ENCODE data around the gene ATAD3B. TPM values are rescaled to one million over a fixed set of nuclear protein-coding genes. Genes with fewer than 3 reads are reported as not detected.

ATAD3B gene
- polyA plus RNA-seq, 3 donors from 2014 or later, result 0.39 to 5.0 (median 2.5) TPM

GRCh38 chr1:1536938-1537546, 65.5 kb downstream of the ATAD3B start:
- Mint-ChIP-seq H3K36me3 (peaks cover 2 to 8% (median 6%) of the 10 kb centered on the region in 3 donors), H3K27me3 (ENCODE audit: low read depth in 3 of 3) (peaks cover 0 to 3% (median 1%) of the 10 kb centered on the region in 3 donors), H3K4me1 (peaks cover 0 to 1% of the 10 kb centered on the region in 2 donors), H3K27ac (no peak overlapping the region), H3K4me3 (no peak overlapping the region), H3K9me3 (peaks cover 0 to 2% (median under 1%) of the 10 kb centered on the region in 6 donors)
- no peak for DNase-seq

DNA sequence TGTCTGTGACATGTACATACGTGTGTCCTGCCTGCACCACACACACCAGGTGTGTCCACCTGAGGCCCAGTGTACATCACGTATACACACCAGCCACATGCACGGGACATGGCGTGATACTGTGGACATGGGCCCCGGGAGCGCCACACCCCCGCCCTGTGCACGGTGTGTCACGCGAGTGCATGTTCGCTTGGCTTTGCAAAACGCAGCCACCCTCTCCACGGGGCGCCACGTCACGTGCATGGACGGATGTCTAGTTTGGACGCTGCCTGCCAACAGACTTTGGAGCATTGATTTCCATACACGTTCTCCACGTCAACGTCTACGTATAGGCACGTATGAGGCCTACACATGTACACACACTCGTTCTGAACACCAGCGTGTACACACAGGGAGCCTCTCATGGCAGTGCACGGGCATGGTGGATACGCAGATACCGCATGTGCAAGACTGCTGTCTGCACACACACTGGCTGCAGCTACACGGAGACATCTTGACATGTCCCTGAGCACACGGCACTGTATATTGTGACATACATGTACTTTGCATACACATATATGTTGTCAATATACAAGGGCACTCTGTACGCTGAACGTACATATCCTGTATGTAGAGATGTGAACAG, 66.2 kb downstream of the ATAD3B start:
- peaks cover 0 to 5% (median 4%) of the 10 kb centered on the region in 3 donors for H3K36me3 Mint-ChIP-seq
- peaks cover 0 to 1% of the 10 kb centered on the region in 2 donors for H3K4me1 Mint-ChIP-seq
- H3K27ac Mint-ChIP-seq, result no peak overlapping the region
- H3K27me3 Mint-ChIP-seq (ENCODE audit: low read depth in 3 of 3), result peaks cover 0 to 3% (median 1%) of the 10 kb centered on the region in 3 donors
- H3K4me3 Mint-ChIP-seq, result peak overlapping the region in 2 of 5 donors; percentile 30 to 32
- H3K9me3 Mint-ChIP-seq, result no peaks in the 10 kb centered on the region
- no peak for DNase-seq

GRCh38 chr1:1538334-1538733, 66.8 kb downstream of the ATAD3B start:
- H3K27me3 Mint-ChIP-seq (ENCODE audit: low read depth in 3 of 3), result peaks cover 0 to 3% (median 1%) of the 10 kb centered on the region in 3 donors
- H3K36me3 Mint-ChIP-seq, result peaks cover 0 to 5% (median 4%) of the 10 kb centered on the region in 3 donors
- peaks cover 0 to 1% of the 10 kb centered on the region in 2 donors for H3K4me1 Mint-ChIP-seq
- no peaks in the 10 kb centered on the region for H3K9me3 Mint-ChIP-seq
- H3K4me3 Mint-ChIP-seq, result peak overlapping the region; percentile 20 to 53 (median 41)
- no peak overlapping the region for H3K27ac Mint-ChIP-seq
- no peak for DNase-seq

DNA sequence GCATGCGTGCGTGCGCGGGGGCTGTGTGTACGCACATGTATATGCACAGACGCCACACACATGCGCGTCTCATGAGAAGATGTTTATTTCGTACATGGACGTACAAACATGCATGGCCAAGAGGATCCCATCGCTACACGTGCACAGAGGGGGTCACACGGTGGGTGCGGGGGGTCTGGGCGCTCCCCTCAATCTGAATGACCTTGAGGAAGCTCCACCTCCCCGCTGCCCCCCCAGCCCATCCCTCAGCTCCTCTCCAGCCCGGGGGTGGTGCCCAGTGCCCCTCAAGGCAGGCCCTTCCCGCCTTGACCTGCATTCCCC, 67.4 kb downstream of the ATAD3B start:
- Mint-ChIP-seq H3K27me3 (ENCODE audit: low read depth in 3 of 3) (peaks cover 0 to 3% (median 1%) of the 10 kb centered on the region in 3 donors), H3K4me1 (peaks cover 0 to 1% of the 10 kb centered on the region in 2 donors), H3K36me3 (peaks cover 0 to 5% (median 4%) of the 10 kb centered on the region in 3 donors), H3K9me3 (no peaks in the 10 kb centered on the region), H3K27ac (no peak overlapping the region), H3K4me3 (peak overlapping the region in 4 of 5 donors; percentile 20 to 45 (median 35))
- DNase-seq, result no peak

DNA sequence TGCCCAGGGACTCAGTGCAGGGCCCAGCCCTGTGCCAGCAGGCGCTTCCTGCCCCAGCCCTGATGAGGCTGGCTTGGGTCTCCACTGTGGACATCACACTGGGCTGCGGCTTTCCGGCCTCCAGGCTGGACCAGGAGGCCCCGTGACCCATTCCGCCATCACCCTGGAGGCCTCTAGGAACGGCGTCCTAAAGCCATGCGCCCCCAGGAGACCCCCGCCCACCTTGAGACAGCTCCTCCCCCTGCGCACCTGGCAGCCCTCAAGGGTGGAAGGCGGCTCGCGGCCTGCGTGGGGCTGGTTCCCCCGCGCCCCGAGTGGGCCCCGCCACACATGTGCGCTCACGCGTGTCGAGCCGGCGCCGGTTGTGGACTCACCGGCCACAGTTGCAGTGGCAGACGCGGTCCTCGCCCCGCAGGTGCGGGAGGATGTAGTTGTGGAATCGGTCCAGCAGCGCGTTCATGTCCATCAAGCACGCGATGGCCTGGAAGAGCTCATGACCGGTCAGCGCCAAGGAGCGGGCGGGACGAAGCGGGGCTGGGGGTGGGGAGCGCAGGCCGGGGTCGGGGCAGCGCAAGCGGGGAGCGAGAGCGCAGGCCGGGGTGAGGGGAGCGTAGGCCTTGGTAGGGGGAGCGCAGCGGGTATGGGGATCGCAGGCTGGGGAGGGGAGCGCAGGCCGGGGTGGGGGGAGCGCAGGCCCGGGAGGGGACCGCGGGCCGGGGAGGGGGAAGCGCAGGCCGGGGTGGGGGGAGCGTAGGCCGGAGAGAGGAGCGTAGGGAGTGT, 67.9 kb downstream of the ATAD3B start:
- Mint-ChIP-seq H3K9me3 (no peaks in the 10 kb centered on the region), H3K4me1 (peaks cover 0 to 1% of the 10 kb centered on the region in 2 donors), H3K27ac (no peak overlapping the region), H3K27me3 (ENCODE audit: low read depth in 3 of 3) (peaks cover 0 to 3% (median 1%) of the 10 kb centered on the region in 3 donors), H3K36me3 (peaks cover 0 to 5% (median 4%) of the 10 kb centered on the region in 3 donors), H3K4me3 (peak overlapping the region in 4 of 5 donors; percentile 10 to 76 (median 48))
- no peak for DNase-seq

DNA sequence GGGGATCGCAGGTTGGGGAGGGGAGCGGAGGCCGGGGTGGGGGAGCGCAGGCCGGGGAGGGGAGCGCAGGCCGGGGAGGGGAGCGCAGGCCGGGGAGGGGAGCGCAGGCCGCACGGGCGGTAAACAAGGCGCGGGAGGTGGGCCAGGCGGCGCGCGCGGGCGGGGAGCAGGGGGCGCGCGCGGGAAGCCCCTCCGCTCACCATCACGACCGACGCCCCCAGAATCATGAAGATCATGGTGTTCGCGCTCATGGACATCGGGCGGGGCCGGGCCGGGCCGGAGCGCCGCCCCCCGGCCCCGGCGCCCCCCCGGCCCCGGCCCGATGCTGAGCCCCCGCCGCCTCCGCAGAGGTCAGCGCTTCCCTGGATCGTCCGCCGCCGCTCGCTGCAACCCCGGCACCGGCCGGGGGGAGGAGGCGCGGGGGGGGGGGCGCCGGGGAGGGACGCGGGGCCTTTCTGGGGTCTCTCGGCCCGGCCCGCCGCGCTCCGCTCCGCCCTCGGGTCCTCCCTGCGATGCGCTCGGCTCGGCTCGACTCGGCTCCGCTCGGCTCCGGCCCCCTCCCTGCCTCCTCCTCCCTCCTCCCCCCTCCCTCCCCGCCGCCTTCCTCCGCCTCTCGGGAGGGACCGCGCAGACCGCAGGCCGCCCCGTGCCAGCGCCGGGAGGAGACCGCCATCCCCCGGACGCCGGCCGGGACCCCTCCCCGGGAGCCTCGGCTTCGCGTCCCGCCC, 68.7 kb downstream of the ATAD3B start, which contains the start of gene TMEM240:
Gene TMEM240 (minus strand): TSS at position 535 of the 728 bp plus-strand sequence. CDS start 278 bp downstream, at position 257.
- peak in 2 of 3 donors; percentile 10 to 21 for DNase-seq

GRCh38 chr1:1540818-1541628, 69.5 kb downstream of the ATAD3B start:
- H3K27ac Mint-ChIP-seq, result peak overlapping the region in 2 of 6 donors; percentile 31 to 67

More for the DNA sequence above, 68.7 kb downstream of the ATAD3B start, which contains the start of gene TMEM240:
- peaks cover 0 to 1% of the 10 kb centered on the region in 2 donors for H3K4me1 Mint-ChIP-seq
- H3K27ac Mint-ChIP-seq, result peak within 1 kb of the TSS in 2 of 6 donors; percentile 31 to 67
- H3K4me3 Mint-ChIP-seq, result peak within 1 kb of the TSS; percentile 52 to 76 (median 57)
- H3K36me3 Mint-ChIP-seq, result peaks cover 0 to 5% (median 4%) of the 10 kb centered on the region in 3 donors
- peaks cover 0 to 3% (median 1%) of the 10 kb centered on the region in 3 donors for H3K27me3 Mint-ChIP-seq (ENCODE audit: low read depth in 3 of 3)
- H3K9me3 Mint-ChIP-seq, result no peaks in the 10 kb centered on the region

DNA sequence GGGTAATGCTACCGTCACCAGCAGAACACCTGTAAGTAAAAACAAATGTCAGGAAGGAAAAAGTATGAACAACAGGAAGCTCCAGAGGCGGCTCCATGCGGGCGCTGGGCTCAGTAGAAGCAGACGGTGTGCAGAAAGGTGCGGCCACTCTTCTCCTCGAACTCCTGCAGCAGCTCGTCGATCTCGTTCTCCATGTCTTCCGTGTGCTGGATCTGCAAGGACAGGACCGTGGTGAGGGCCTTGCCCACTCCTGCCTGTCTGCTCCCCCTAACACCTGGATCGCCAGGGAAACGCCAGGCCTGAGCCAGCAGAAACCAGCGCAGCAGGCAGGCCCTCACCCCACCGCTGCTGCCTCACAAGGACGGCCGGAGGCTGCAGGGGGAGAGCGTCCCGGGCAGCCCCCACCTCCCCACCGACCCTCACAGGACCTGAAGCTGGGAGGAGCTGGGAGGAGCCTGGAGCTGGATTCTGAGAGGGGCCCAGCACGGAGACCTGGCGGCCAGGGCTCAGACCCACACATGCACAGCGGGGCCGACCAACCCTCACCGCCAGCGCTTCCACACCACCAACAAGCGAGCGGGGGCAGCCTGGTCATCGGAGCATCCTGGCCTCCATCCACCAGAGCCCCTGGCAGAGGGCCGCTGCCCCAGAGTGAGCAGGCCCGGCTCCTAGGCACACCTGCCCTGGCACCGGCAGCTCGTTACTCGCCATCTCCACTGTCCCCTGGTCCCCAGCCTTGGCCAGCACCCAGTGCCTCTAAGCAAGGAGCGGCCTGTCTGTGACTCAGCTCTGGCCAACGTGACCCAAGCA, 70.6 kb downstream of the ATAD3B start:
- Mint-ChIP-seq H3K27ac (peak overlapping the region in 1 of 6 donors; percentile 67), H3K4me3 (peak overlapping the region; percentile 10 to 64 (median 57)), H3K36me3 (peaks cover 0 to 5% (median 4%) of the 10 kb centered on the region in 3 donors), H3K4me1 (peaks cover 0 to 1% of the 10 kb centered on the region in 2 donors), H3K27me3 (ENCODE audit: low read depth in 3 of 3) (peaks cover 0 to 3% (median 1%) of the 10 kb centered on the region in 3 donors), H3K9me3 (no peaks in the 10 kb centered on the region)
- no peak for DNase-seq

More at GRCh38 chr1:1540818-1541628, 69.5 kb downstream of the ATAD3B start:
- Mint-ChIP-seq H3K9me3 (no peaks in the 10 kb centered on the region), H3K4me1 (peaks cover 0 to 1% of the 10 kb centered on the region in 2 donors), H3K27me3 (ENCODE audit: low read depth in 3 of 3) (peaks cover 0 to 3% (median 1%) of the 10 kb centered on the region in 3 donors), H3K36me3 (peaks cover 0 to 5% (median 4%) of the 10 kb centered on the region in 3 donors), H3K4me3 (peak overlapping the region; percentile 21 to 64 (median 57))
- no peak for DNase-seq

DNA sequence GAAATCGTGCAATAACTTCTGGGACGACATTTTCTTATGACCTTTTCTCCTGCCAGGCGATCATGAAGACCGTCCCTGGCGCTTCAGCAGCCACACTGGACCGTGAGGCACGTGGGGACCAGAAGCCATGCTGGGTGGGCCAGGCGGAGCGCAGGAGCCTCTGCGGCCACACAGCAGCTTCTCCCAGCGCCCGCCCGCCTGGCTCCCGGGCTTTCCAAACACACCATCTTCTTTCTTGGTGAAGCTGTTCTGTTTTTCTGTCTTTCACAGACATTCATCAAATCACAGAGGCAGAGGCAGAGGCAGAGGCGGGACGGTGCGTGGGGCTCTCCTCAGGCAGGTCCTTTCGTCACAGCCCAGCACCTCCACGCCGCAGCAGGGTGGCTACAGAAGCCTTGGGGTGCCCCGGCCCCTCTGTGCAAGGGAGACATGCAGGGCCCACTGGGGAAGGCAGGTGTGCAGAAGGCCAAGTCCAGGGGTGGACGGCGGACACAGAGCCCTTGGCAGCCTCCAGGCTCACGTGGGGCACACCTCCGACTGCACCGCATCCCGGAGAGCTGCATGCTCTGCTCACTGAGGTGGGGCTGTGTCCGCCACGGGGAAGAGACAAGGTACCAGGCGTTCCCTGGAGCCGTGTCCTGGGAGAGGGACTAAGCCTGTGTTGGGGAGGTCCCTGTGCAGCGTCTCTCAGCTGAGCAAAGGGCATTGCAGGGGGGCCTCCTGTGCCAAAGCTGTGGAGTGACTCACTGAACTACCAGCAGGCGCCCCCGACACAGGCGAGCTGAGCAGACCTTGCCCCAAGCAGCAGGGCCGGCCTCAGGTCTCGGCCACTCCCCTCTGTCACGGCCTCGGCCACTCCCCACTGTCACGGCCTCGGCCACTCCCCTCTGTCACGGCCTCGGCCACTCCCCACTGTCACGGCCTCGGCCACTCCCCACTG, 71.5 kb downstream of the ATAD3B start:
- H3K9me3 Mint-ChIP-seq, result no peaks in the 10 kb centered on the region
- no peak for DNase-seq
- H3K4me3 Mint-ChIP-seq, result peak overlapping the region in 1 of 5 donors; percentile 47
- H3K27ac Mint-ChIP-seq, result no peak overlapping the region
- H3K4me1 Mint-ChIP-seq, result peaks cover 0 to 1% of the 10 kb centered on the region in 2 donors
- H3K27me3 Mint-ChIP-seq (ENCODE audit: low read depth in 3 of 3), result peaks cover 0 to 3% (median 1%) of the 10 kb centered on the region in 3 donors
- peaks cover 0 to 5% (median 4%) of the 10 kb centered on the region in 3 donors for H3K36me3 Mint-ChIP-seq

DNA sequence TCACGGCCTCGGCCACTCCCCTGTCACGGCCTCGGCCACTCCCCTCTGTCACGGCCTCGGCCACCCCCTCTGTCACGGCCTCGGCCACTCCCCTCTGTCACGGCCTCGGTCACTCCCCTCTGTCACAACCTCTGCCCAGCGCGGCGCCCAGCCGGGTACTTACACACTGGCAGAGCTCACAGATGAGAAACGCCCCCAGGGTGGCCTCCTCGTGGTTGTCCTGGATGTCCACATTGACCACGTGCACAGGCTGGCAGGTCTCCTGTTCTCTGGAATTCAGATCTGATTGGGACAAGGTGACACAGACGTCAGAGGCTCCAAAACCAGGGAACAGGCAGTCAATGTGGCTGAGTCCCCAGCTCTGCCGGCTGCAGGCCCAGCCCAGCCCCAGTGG, 72.1 kb downstream of the ATAD3B start:
- peaks cover 0 to 5% (median 4%) of the 10 kb centered on the region in 3 donors for H3K36me3 Mint-ChIP-seq
- no peak overlapping the region for H3K27ac Mint-ChIP-seq
- peaks cover 0 to 1% of the 10 kb centered on the region in 2 donors for H3K4me1 Mint-ChIP-seq
- no peak overlapping the region for H3K4me3 Mint-ChIP-seq
- no peak for DNase-seq
- peaks cover 0 to 3% (median 0%) of the 10 kb centered on the region in 3 donors for H3K27me3 Mint-ChIP-seq (ENCODE audit: low read depth in 3 of 3)
- H3K9me3 Mint-ChIP-seq, result no peaks in the 10 kb centered on the region

DNA sequence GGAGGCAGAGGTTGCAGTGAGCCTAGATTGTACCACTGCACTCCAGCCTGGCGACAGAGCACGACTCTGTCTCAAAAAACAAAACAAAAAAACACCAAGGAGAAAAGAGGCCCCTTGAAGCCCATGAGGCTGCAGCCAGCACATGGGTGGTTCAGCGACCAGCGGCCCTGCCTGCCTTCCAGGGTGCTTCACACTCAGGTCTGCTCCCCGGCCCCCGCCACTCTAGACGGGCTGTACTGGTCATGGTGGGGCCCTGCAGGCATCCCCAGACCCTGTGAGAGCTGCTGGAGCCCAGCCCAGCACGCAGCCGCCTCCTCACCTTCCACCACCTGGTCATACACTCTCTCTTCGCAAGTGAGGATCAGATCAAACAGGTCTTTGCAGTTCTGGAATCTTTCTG, 73.0 kb downstream of the ATAD3B start:
- Mint-ChIP-seq H3K9me3 (no peaks in the 10 kb centered on the region), H3K27ac (no peak overlapping the region), H3K4me3 (no peak overlapping the region), H3K27me3 (ENCODE audit: low read depth in 3 of 3) (peaks cover 0 to 3% (median 0%) of the 10 kb centered on the region in 3 donors), H3K36me3 (peaks cover 0 to 5% (median 4%) of the 10 kb centered on the region in 3 donors), H3K4me1 (peaks cover 0 to under 1% of the 10 kb centered on the region in 2 donors)
- no peak for DNase-seq

Measured in immature natural killer cell (primary cell).